Measurements from ENCODE around the gene EVPL.
"Not testable (repeated sequence)": the region's sequence is repeated elsewhere in the genome, so short reads cannot be mapped to it uniquely, and the experiment has no call there.

EVPL gene

DNA sequence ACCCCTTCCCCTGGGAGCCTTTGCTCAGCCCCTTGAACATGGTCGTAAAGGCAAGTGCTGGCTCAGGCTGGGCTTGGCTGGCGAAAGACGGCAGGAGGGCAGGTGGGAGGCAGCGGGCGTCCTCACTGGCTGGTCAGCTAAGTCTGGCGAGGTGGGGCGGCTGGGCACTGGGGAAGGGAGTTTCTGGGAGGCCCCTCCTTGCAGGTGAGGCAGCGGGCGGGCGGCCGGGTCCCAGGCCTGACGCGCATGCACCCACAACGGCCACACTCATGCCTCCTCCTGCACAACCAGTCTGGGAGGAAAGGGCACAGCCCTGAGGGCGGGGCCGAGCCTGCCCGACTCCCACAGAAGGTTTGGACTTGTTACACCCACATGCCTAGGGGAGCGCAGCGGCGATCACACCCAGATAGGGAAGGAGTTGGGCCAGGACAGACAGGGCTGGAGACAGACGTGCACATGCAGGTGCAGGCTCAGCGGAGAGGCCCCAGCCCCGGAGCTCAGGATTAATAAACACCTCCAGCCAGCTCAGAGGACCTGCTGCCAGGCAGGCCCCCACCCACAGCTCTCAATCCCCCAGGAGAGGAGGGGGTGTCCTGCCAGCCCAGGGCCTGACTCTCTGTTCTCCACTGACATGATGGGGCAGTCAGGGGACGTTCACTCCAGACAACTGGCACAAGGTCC, at the start of gene EVPL:
Gene EVPL (minus strand): TSS at position 148 of the 681 bp plus-strand sequence. CDS start 108 bp downstream, at position 40.
- no peak for DNase-seq (ENCODE audit: low spot score)

DNA sequence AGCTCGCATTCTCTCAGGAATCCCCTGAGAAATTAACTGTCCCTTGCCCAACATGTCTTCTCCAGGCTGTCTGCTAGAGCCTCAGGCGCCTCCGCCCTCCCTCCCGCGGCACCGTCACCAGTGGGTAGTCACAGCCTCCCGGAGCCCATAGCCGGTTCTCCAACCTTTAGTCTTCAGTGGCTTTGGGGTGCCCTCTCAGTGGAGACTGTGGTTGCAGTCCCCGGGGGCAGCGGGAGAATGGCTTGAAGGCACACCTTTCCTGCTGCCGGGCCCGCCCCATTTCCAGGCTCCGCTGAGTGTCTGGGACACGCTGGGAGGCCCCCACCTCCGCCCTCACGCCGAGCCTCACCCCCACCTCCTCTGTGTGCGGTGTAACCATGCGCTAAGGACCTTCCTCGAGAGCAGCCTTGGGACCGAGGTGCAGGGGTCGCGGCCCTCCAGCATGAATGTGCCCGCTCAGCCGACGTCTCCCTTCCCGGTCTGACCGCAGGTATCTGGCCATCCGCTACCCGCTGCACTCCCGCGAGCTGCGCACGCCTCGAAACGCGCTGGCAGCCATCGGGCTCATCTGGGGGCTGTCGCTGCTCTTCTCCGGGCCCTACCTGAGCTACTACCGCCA, 49.1 kb upstream of the EVPL start:
- DNase-seq (ENCODE audit: low spot score) = no peak

DNA sequence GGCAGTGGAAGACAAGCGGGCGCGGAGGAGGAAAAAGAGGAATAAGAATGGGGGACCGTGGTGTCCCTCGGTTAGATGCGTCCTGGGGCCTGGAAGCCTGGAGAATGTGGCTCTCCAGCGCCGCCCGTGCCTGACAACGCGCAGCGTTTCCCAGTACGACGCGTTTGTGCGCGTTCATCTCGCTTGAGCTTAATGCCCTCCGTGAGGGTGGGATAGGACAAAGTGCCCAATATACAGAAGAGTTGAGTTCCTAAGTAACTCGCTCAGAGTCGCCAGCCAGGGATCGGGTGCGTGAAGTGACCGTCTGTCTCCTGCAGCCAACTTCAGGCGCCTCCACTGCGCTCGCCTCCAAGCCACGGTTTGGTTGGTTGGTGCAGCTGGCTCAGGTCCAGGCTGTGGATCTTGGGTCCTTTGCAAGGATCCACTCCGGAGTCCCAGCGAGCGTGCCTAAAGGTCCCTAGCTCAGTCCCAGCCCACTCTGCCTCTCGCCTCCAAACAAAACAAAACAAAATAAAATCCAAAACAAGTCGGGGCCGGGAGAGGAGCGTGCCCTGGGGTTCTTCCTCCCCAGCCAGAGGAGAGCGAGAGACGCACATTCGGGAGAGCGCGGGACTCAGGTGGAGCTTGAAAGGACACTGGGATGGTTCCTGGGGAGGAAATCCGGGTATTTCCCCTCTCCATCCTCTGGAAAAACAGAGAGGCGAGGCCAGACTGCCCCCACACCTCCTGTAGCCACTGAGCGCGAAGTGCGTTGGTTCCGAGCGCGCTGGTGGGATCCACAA, 48.4 kb upstream of the EVPL start:
- peak; percentile 82 for DNase-seq (ENCODE audit: low spot score)

DNA sequence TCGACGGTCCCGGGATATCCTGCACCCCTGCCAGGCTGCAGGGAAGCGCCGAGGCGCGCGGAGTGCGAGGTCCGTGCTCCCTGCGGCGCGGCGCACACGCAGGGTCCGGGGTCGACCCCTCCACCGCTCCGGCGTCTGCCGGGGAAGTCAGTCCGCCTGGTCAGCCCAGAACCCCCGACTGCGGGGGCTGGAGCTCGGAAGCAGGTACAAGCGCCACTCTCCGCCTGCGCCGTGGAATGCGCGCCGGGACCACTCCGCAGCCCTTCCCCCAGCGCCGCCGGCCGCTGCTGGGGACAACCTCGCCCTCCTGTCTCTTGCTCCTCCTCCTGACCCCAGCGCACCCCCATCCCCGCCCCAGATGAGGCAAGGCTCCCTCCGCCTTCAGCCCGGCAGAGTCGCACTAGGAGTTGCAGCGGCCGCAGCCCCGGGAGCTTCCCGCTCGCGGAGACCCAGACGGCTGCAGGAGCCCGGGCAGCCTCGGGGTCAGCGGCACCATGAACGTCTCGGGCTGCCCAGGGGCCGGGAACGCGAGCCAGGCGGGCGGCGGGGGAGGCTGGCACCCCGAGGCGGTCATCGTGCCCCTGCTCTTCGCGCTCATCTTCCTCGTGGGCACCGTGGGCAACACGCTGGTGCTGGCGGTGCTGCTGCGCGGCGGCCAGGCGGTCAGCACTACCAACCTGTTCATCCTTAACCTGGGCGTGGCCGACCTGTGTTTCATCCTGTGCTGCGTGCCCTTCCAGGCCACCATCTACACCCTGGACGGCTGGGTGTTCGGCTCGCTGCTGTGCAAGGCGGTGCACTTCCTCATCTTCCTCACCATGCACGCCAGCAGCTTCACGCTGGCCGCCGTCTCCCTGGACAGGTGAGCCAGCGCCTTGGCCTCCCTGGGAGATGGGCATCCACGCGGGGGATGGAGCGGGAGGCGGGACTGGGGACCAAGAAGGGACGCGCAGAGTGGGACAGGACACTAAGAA, 47.6 kb upstream of the EVPL start, which contains the start of gene GALR2:
Gene GALR2 (plus strand): TSS at position 392 of the 974 bp plus-strand sequence. CDS start 103 bp downstream, at position 495.
- peak; percentile 65 for DNase-seq (ENCODE audit: low spot score)

- peak; percentile 100 for DNase-seq (ENCODE audit: low spot score)
These were observed 45.2 kb upstream of the EVPL start, which contains the start of gene SRP68 for GRCh38 chr17:76072148-76072858. TSS of gene SRP68 (minus strand) at chr17:76072517. CDS start at chr17:76072491, 26 bp downstream.

DNA sequence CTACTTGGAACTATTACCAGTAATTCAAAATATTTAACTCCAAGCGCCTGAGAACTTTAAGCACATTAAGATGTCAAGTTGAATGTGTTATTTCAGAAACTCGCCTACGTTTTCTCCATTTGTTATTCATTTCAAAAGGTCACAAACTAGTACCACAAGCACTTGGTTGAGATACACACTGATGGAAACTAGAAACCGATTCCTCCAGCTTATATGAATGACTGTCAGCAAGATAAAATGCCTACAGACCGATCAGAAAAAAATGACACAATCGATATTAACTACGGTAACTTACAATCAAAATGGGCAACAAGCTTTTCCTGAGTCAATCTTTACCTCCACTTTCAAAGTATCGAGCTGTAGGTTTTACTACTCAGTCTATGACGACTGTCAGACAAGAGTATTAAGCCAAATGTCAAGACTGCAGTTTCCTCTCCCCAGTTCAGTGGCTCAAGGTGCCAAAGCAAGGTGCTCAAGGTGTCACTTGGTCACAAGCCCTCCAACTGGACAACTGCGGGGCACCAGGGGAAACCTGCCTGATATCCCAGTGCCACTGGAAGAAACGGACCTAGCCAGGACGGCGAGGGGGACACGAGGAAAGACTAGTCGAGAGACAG, 44.5 kb upstream of the EVPL start:
- DNase-seq (ENCODE audit: low spot score) = peak; percentile 69

GRCh38 chr17:76065775-76066174, 38.7 kb upstream of the EVPL start:
- no peak for DNase-seq (ENCODE audit: low spot score)

DNA sequence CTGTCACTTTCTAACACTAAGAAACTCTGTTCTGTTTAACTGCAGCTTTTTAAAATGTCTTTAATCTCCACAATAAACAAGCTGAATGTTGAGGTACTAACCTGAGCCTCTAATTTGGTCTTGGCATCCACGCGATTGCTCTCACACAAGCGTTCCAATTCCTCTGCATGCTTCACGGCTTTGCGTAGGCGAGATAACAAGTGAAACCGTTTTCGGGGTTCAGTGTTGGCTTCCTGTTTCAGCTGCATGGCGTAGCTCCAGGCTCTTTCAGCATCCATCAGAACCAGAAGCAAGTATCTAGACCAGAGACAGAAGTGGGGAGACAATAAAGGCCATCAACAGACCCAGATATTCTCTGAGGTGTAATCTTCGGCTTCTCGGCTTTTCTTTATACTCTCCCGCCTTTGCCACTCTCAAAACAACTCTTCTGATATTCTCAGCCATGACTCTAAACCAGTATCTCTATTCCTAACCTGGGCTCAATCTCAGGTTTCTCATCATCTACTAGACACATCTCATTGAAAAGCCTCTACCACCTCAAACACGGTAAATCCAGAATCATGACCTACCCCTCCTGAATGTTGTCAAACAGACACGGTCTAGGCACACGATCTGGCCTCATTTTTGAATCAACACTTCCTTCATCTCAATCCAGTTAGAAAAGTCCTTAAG, 36.9 kb upstream of the EVPL start:
- no peak for DNase-seq (ENCODE audit: low spot score)

DNA sequence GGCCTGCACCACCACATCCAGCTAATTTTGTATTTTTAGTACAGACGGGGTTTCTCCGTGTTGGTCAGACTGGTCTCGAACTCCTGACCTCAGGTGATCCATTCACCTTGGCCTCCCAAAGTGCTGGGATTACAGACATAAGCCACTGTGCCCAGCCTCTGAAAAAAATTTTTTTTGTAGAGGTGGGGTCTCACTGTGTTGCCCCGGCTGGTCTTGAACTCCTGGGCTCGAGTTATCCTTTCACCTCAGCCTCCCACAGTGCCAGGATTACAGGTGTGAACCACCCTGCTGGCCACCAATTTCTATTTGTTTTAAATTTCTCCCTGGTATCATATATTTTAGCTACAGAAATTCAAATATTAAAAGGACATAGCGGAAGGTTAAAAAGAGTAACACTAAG, 31.2 kb upstream of the EVPL start:
- DNase-seq (ENCODE audit: low spot score) = not testable (repeated sequence)

GRCh38 chr17:76056882-76057281, 29.8 kb upstream of the EVPL start:
- no peak for DNase-seq (ENCODE audit: low spot score)

GRCh38 chr17:76054112-76054476, 27.0 kb upstream of the EVPL start:
- DNase-seq (ENCODE audit: low spot score) = no peak

DNA sequence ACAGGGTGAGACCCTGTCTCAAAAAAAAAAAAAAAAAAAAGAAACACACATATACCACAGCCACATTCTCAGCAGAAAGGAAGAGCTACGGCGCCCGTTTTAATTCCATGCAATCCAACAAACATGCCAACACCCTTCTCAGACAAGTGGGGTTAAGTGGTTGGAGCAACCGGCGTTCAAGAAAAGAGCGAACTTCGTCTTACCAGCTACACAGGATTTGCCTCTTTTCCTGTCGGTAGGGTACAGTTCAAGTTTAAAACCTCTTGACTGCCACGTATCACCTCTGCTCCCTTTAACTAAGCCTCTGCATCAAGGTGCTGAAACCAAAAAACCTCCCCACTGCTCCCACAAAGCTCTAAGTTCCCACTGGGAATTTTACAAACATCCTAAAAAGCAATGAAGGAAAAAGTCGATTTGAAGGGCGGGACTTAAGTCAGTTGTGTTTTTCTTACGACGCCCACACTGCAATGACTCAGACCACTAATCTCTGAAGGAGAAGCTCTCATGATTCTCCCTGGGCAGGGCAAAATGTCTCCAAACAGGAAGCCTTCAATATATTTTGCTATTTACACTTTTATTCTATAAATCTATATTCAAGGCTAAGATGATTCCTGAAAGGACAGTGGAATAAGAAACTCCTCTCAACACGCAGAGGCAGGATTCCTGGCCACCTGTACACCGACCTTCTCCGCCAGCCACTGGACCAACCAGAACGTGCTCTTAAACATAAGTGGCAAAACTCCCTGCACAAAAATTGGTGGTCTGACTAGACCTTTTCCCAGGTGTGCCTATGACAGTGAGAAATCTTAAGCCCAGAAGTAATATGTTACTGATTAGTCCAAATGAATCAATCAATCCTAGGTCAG, 26.4 kb upstream of the EVPL start:
- no peak for DNase-seq (ENCODE audit: low spot score)

DNA sequence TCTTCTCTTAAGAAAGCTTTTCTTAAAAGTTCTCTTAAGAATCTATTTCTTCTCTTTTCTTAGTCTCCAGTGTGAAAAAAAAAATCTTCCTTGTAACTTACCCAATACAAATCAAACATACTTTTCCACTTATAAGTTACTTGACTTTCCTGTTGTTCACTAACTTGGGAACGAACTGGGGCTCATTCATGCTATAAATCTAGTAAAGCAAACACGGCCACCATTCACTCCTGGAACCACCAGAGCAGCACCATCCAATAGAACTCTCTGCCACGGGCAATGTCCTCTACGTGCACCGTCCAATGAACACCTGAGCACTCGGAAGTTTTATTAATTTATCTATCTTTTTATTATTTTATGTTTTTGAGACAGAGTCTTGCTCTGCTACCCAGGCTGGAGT, 24.5 kb upstream of the EVPL start:
- no peak for DNase-seq (ENCODE audit: low spot score)

GRCh38 chr17:76050538-76051467, 23.7 kb upstream of the EVPL start:
- DNase-seq (ENCODE audit: low spot score) = no peak

DNA sequence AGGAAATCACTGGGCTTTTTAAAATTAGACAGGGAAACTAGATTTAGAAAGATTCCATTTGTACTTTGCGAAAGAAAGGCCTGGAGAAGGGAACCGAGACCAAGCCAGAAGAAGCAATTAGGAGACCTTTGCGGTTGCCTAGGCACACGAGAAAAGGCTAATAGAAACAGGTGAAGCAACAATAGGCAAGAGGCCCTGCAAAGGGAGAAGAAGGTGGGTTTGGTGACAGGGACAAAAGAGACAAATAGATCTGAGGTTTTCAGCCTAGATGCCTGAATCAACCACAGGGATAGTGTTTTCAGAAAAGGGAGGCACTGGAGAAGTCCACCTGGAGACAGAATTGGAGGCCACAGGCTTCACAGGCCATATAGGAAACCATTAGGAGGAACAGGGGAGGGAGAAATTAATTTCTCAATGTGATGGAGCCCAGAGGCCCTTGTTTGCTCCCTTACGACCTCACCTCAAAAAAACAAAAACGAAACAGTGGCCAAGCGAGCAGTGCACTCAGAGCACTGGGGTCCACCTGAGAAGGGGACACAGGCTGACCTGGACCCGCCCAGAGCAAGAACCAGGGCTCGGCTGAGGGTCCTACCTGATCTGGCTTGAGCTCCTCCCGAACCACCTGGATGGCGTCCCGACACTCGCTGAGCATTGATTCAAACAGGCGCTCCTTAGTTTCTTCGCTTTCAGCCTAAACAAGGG, 22.9 kb upstream of the EVPL start:
- no peak for DNase-seq (ENCODE audit: low spot score)

DNA sequence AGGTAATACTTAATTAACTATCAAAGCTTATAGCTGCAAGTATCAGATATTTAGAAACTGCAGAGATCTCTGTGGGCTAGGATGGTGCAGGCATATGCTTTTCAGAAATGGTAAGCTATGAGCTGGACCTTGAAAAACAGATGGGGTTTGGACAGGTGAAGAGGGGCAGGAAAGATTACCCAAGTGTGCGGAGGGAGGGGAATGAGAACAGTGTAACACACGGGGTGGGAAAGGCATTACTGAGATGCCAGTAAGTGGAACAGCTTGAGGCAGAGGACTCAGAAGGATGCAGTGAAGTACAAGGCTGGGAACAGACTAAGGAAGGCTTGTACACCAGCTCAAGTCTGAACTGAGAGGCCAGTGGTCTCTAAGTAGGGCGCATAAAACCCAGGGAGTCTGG, 22.1 kb upstream of the EVPL start:
- no peak for DNase-seq (ENCODE audit: low spot score)

GRCh38 chr17:76048711-76049110, 21.6 kb upstream of the EVPL start:
- no peak for DNase-seq (ENCODE audit: low spot score)

Measured in D341Med (cell line).